Stimulated activated effector memory CD8-positive, alpha-beta T cell treated with anti-CD3 and anti-CD28 coated beads, Interleukin-12 subunit alpha, Interleukin-12 subunit beta, amount 100 ng/mL, for 72 hours (primary cell): ENCODE data around the gene GALNTL6.
"Not testable (repeated sequence)": the region's sequence is repeated elsewhere in the genome, so short reads cannot be mapped to it uniquely, and the experiment has no call there.

Experiments
- ATAC-seq: fragments of 150-1000 bp; cut with Tn5 transposase; 2 replicates; pipeline ENCODE4 v1.10.0; 2021
- DNase-seq, 2 donors: peaks; one replicate each; pipeline ENCODE4 v3.0.0; 2021 to 2022; ENCODE audit warnings: low spot score in 2 of 2
- H3K27ac Mint-ChIP-seq: one replicate; pipeline ENCODE4 v1.8.0; 2022; ENCODE audit warnings: mild to moderate bottlenecking, mixed read lengths
- H3K36me3 Mint-ChIP-seq: one replicate; pipeline ENCODE4 v1.8.0; 2022; ENCODE audit warnings: mild to moderate bottlenecking, mixed read lengths
- H3K4me1 Mint-ChIP-seq: one replicate; pipeline ENCODE4 v1.8.0; 2022; ENCODE audit warnings: mixed read lengths
- H3K4me3 Mint-ChIP-seq: one replicate; pipeline ENCODE4 v1.8.0; 2022; ENCODE audit warnings: mild to moderate bottlenecking, mixed read lengths
- H3K9me3 Mint-ChIP-seq: one replicate; pipeline ENCODE4 v1.8.0; 2022; ENCODE audit warnings: mixed read lengths

GALNTL6 gene

DNA sequence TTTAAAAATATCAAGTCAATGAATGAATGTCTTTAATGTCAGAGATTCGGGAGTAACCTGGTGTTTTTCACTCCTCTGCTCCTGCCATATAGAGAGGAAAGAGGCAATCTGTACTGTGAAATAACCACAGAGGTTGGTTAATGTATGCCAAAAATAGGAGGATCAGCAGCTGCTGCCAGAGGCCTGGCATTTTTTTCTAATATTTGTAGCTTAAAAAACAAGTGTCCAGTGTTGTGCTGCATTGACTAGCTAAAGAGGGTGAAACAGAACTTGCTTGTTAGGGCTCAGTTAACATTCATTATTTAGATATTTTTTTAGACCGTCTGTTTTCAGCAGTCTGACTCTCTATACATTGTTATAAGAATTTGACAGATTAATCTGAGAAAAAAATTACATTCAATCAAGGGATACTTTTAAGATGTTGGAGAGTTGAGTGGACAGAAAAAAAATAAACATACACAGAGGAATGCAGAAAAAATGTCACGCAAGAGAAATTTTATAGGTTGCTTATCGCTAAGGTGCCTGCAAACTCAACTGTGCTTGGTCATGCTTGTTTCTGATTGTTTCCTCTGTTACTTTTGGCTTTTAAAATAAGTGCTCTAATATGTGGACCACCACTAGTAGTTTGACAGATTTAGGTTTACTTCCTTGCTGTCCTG is 963.1 kb downstream of the GALNTL6 start:
- Mint-ChIP-seq H3K27ac (no peak overlapping the region), H3K36me3 (no peaks in the 10 kb centered on the region)

DNA sequence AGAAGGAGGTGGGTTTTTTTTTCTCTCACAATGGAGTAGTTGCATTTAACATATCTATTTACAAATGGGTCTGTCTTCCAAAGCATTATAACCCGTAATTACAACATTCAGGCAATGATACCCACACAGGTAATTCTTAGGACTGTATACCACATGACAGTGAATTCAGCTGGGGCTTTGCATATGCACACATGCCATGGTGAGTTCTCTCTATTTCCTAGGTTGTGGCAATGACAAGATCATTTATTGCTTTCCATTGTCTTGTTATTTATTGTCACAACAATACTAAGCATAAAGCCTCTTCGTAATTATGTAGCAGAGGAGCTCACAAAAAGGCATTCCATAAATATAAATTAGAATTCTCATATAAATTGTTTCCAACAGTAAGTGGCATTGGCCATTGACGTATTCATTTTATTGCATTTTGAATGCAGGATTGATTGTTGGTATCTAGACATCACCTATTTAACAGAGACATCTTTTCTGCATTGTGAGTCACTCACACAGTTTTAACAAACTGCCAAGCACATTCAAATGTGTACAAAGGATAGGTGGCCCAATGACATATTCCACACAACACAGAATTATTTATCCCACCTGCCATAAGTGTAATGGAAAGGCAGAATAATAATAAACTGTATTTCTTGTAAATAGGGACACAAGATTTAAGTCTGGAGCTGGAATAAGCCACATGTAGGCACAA is 964.7 kb downstream of the GALNTL6 start:
- no peak for DNase-seq
- H3K36me3 Mint-ChIP-seq = no peaks in the 10 kb centered on the region
- no peak overlapping the region for H3K27ac Mint-ChIP-seq
- no peaks in the 10 kb centered on the region for H3K4me1 Mint-ChIP-seq
- H3K4me3 Mint-ChIP-seq = no peak overlapping the region
- H3K9me3 Mint-ChIP-seq = peaks cover 2% of the 10 kb centered on the region
- no peak for ATAC-seq

More for the DNA sequence above, 963.1 kb downstream of the GALNTL6 start:
- peaks cover 9% of the 10 kb centered on the region for H3K9me3 Mint-ChIP-seq
- ATAC-seq (no peak), DNase-seq (no peak)
- no peaks in the 10 kb centered on the region for H3K4me1 Mint-ChIP-seq
- H3K4me3 Mint-ChIP-seq = no peak overlapping the region

DNA sequence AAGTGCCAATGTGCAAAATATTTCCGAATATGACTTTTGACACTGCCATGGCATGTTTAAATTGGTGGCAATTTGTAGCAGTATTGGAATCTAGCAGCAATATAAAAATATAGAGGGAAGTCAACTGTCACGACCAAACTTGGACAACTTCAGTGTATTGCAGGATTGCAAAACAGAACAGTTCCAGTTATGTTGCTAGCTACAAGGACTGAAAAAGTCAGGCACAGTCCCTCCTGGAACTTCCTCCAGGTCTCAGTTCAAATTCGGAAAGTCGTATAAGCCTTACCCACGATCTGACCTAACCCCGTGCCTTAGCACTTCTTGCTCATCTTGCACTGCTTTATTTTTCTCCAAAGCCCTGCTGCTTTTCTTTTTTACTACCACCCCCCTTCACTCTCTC is 965.4 kb downstream of the GALNTL6 start:
- DNase-seq (no peak), ATAC-seq (no peak)
- H3K9me3 Mint-ChIP-seq = peaks cover 2% of the 10 kb centered on the region
- no peak overlapping the region for H3K4me3 Mint-ChIP-seq
- H3K27ac Mint-ChIP-seq = no peak overlapping the region
- H3K36me3 Mint-ChIP-seq = no peaks in the 10 kb centered on the region
- no peaks in the 10 kb centered on the region for H3K4me1 Mint-ChIP-seq

DNA sequence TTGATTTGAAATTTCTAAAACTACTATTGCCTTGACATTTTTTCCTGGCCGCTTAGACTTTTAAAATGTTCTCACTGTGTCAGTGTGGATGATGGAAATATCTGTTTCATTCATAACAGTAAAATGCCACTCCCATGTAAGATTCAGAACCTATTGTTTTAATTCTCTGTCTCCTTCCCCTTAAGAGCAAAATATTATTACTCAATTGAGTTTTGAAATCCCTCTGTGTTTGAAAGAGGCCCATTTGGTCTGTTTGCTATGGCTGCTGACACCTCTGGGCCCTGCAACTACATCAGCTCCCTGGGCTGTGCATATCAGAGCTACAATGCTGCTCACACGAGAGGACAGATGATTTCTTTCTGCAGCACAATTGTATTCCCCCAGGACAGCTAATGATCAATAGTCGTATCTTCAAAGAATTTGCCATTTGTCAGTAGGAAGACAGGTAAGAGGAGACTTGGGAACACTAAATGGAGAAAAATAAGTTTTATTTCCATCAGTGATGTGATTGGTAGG is 967.4 kb downstream of the GALNTL6 start:
- no peak overlapping the region for H3K27ac Mint-ChIP-seq
- no peak for DNase-seq

DNA sequence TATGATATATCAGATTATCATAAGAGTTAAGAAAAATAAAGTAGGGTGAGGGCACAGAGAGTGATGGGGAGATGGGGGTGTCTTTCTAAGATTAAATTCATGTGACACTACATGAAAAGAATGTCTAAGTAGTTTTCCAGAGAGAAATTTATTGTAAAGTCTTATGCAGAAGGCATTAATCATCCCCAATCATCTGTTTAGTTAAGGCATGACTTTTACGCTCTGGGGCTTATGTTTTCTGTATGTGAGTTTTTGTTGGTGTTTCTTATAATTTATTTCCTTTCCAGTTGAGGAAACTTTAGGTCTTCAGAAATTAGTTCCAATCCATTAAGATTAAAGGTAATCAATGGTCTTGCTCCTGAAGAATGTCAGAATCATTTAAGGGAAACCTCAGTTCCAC is 972.4 kb downstream of the GALNTL6 start:
- Mint-ChIP-seq H3K36me3 (no peaks in the 10 kb centered on the region), H3K9me3 (no peaks in the 10 kb centered on the region), H3K4me3 (no peak overlapping the region), H3K27ac (no peak overlapping the region), H3K4me1 (no peaks in the 10 kb centered on the region)
- ATAC-seq (no peak), DNase-seq (no peak)

More for the DNA sequence above, 967.4 kb downstream of the GALNTL6 start:
- no peak overlapping the region for H3K4me3 Mint-ChIP-seq
- no peaks in the 10 kb centered on the region for H3K36me3 Mint-ChIP-seq
- no peak for ATAC-seq
- H3K4me1 Mint-ChIP-seq = no peaks in the 10 kb centered on the region
- peaks cover 2% of the 10 kb centered on the region for H3K9me3 Mint-ChIP-seq

DNA sequence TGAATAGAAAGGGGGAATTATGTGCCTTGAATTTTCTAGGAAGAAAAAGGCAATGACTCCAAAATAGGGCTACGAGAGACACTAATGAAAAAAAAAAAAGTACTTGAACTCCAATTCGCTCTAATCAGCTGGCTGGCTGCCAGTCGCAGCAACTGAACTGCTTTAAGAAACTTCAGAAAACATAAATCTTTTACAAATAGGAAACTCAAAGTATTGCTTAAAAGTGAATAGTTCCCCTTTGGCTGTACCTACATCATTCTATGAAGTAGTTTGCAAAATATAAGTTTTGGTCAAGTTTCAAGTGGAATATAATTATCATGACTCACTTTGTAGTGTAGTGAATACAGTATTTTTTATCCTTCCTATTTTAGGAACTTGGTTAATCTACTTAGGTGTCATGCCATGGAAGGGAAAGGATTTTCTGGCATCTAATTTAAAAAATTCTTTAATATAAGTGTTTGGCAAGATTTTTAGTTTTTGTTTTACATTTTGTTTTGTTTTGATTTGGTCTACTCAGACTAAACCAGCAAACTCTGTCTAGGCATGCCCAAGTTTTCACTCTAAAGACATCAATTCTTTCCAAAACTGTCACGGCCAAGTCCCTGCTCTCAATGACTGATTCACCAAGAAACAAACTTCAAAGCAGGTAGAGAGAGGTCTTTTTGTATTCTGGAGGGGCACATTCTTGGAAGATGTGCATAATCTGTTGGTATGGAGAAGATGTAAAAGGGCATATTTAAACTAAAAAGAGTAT is 973.0 kb downstream of the GALNTL6 start:
- Mint-ChIP-seq H3K27ac (no peak overlapping the region), H3K4me3 (no peak overlapping the region), H3K9me3 (no peaks in the 10 kb centered on the region), H3K36me3 (no peaks in the 10 kb centered on the region), H3K4me1 (no peaks in the 10 kb centered on the region)
- DNase-seq = no peak
- no peak for ATAC-seq

DNA sequence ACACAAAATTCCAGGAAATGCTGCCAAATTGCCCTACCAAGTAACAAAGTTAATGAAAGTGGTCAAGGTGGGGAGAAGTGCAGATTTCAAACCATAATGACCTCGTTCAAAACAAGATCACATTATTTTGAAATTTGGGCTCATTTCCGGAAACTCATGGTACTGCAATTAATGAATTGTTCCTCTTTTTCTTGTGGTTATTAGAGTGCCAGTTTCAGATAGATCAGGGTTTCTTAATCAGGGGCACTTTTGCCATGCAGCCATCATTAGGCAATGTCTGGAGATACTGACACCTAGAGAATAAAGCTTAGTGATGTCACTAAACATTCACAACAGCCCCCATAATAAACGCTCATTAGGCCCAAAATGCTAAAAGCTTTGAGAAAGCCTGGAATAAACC is 973.9 kb downstream of the GALNTL6 start:
- no peak for ATAC-seq
- no peak overlapping the region for H3K27ac Mint-ChIP-seq
- no peak overlapping the region for H3K4me3 Mint-ChIP-seq
- no peaks in the 10 kb centered on the region for H3K36me3 Mint-ChIP-seq
- no peak for DNase-seq
- no peaks in the 10 kb centered on the region for H3K9me3 Mint-ChIP-seq
- no peaks in the 10 kb centered on the region for H3K4me1 Mint-ChIP-seq

DNA sequence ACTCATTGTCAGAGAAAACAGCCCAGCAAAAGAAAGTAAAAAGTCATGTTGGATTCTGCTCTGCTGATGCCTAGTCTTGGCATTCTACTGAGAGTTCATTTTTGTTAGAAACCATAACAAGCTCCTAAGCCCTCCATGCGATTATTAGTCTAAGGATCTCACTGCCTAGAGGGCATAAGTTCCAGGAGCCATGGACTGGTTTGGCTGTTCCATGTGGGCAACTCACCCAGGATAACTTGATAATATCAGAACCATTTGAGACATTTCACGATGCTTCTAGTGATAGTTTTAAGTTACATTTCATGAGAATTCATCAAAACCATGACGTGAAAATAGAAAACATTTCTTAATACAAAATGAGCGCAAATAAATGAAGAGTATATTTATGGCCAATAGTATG is 978.6 kb downstream of the GALNTL6 start:
- H3K4me1 Mint-ChIP-seq = no peaks in the 10 kb centered on the region
- no peak overlapping the region for H3K4me3 Mint-ChIP-seq
- H3K27ac Mint-ChIP-seq = no peak overlapping the region
- ATAC-seq = no peak
- no peak for DNase-seq
- H3K36me3 Mint-ChIP-seq = no peaks in the 10 kb centered on the region
- H3K9me3 Mint-ChIP-seq = no peaks in the 10 kb centered on the region

DNA sequence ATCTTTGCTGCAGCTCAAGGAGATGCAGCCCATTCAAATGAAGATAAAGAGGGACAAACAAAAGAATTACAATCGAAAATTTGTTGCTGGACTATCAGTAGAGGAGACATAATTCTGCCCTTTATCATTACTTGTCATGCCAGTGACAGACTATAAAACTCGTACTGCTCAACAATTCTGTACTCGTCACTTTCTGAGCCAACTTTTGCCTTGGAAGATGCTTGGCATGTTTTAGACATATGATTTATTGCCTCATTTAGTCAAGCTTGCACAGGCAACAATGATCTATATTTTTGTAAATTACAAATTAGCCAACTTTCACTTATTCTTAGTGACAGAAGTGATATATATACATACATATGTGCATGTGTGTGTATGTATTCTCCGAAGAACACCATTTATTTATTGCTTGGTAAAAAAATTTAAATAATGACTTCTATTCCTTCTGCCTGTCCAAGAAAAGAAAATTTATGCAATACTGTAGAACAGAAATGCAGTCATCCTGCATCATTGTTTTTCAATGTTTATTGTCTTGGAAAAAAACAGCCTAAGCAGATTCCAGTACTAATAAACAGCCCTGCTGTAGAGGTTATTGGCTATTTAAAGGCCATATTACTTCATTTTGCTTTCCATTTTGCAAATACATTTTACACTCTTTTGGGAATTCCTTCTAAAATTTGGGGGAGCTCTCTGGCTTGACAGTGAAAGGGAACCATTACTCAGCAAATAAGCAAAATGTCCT is 980.5 kb downstream of the GALNTL6 start:
- H3K9me3 Mint-ChIP-seq = peaks cover under 1% of the 10 kb centered on the region
- ATAC-seq (no peak), DNase-seq (no peak)
- H3K4me3 Mint-ChIP-seq = no peak overlapping the region
- no peak overlapping the region for H3K27ac Mint-ChIP-seq
- H3K36me3 Mint-ChIP-seq = no peaks in the 10 kb centered on the region
- H3K4me1 Mint-ChIP-seq = no peaks in the 10 kb centered on the region

DNA sequence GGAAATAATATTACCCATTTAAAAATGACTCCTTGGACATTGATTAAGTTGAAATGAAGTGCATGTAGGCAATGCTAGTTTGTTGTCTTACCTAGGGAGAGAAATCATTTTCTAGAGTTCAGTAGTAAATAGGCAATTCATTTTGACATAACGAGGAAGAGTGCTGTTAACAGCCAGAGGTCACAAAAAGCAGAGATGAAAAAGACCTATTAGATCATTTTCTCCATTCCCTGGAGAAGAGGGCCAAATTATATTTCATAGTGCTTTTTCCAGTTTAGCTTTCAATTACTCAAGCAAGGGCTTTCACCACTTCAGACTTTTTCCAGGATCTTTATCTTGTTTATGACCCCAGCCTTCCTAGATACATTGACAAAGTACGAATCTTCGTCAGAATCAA is 981.1 kb downstream of the GALNTL6 start:
- Mint-ChIP-seq H3K36me3 (no peaks in the 10 kb centered on the region), H3K27ac (no peak overlapping the region), H3K4me1 (no peaks in the 10 kb centered on the region), H3K9me3 (peaks cover 3% of the 10 kb centered on the region), H3K4me3 (no peak overlapping the region)
- no peak for DNase-seq
- no peak for ATAC-seq

DNA sequence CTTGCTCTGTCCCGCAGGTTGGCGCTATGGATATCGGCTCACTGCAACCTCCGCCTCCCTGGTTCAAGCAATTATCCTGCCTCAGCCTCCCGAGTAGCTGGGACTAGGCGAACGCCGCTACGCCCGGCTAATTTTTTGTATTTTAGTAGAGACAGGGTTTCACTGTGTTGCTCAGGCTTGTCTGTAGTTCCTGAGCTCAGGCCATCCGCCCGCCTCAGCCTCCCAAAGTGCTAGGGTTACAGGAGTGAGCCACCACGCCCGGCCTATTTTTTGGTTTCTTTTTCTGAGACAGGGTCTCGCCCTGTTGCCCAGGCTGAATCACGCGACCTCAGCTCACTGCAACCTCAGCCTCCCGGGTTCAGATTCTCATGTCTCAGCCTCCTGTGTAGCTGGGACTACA is 984.1 kb downstream of the GALNTL6 start:
- DNase-seq, H3K4me3 Mint-ChIP-seq, ATAC-seq, H3K9me3 Mint-ChIP-seq, H3K36me3 Mint-ChIP-seq, H3K4me1 Mint-ChIP-seq, H3K27ac Mint-ChIP-seq: not testable (repeated sequence)

DNA sequence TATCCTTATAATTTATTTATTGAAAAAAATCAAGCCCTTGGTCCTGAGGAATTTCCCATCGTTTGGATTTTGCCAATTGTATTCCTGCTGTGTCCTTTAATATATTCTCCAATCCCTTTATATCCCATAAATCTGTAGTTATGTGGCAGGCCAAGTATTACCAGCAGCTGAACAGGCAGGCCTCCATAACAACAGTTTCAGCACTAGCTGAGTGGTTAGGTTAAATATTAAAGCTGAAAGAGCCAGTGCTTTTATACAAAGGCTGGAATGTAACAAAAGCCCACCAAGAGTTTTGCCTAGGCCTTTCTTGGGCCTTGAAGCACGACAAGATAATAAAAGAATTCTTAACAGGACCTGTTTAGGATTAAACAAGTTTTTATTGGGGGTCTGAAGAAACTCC is 988.8 kb downstream of the GALNTL6 start:
- no peaks in the 10 kb centered on the region for H3K36me3 Mint-ChIP-seq
- no peak for ATAC-seq
- H3K4me3 Mint-ChIP-seq = no peak overlapping the region
- H3K4me1 Mint-ChIP-seq = no peaks in the 10 kb centered on the region
- peaks cover 3% of the 10 kb centered on the region for H3K9me3 Mint-ChIP-seq
- no peak for DNase-seq
- H3K27ac Mint-ChIP-seq = no peak overlapping the region

DNA sequence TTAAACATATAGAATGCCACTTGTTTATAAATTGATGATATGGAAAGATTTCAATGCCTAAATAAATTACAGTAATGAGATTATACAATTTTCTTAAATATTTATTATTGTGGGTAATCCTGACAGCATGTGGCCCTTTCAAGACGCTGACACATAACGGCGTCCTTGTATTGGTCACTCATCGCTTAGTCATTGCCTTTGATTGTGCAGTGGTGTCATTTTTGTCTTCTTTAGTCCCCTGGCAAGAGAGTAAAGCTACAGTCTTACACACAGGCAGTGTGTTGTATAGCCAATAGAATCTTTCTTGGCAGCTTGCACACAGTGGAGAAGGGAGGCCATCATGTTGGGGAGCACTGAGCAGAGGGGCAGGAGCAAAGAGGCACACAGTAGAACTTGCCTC is 993.6 kb downstream of the GALNTL6 start:
- ATAC-seq (no peak), DNase-seq (no peak)
- Mint-ChIP-seq H3K4me1 (no peaks in the 10 kb centered on the region), H3K36me3 (no peaks in the 10 kb centered on the region), H3K27ac (no peak overlapping the region), H3K9me3 (no peaks in the 10 kb centered on the region), H3K4me3 (no peak overlapping the region)

DNA sequence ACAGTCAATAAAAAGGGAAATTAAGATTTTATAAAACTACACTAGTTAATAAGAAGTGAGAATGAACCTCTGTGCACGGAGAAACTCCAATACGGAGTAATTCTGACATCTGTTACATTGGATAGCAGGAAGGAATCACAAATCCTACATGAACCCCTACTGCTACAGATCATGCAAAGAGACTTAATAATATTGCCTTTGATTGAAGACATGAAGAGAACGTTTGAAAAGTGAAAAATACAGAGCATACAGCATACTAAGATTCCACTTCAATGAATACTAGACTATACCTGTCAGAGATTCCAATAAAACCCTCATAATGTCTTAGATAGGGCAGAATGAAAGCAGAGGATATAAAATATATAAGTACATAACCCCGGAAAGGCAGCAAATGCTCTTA is 995.0 kb downstream of the GALNTL6 start:
- Mint-ChIP-seq H3K27ac (no peak overlapping the region), H3K36me3 (no peaks in the 10 kb centered on the region), H3K9me3 (no peaks in the 10 kb centered on the region), H3K4me1 (no peaks in the 10 kb centered on the region), H3K4me3 (no peak overlapping the region)
- no peak for ATAC-seq
- no peak for DNase-seq

DNA sequence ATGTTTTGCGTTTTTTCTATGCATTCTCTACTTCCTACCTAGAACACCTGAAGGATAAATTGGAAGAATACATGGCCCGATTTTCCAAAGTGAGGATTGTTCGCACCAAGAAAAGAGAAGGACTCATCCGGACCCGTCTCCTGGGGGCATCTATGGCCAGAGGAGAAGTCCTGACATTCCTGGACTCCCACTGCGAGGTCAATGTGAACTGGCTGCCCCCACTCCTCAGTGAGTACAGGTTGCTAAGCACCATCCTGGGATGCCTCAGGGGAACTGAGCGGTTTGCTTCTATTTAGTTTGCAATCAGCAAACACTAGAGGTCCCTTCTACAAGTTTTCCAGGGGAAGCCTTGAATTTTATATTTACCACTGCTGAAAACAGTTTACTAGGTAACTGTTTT is 996.1 kb downstream of the GALNTL6 start:
- Mint-ChIP-seq H3K9me3 (no peaks in the 10 kb centered on the region), H3K27ac (no peak overlapping the region), H3K4me3 (no peak overlapping the region), H3K4me1 (no peaks in the 10 kb centered on the region), H3K36me3 (no peaks in the 10 kb centered on the region)
- ATAC-seq = no peak
- DNase-seq = no peak
